Stimulated activated naive CD8-positive, alpha-beta T cell treated with anti-CD3 and anti-CD28 coated beads, Interleukin-15, Interleukin-2, amounts not matched to agents 100 ng/mL and 50 ng/mL, for 24 hours (primary cell): ENCODE results near the gene DUT.
A peak's percentile ranks its signal among the peaks of the same experiment; 100 is the strongest.
"Not testable (repeated sequence)": the region's sequence is repeated elsewhere in the genome, so short reads cannot be mapped to it uniquely, and the experiment has no call there.

Source experiments
- H3K27ac Mint-ChIP-seq: one replicate; pipeline ENCODE4 v1.8.0; 2021; ENCODE audit warnings: mild to moderate bottlenecking, mixed read lengths
- H3K27me3 Mint-ChIP-seq: one replicate; pipeline ENCODE4 v1.8.0; 2021; ENCODE audit warnings: mixed read lengths
- H3K36me3 Mint-ChIP-seq: one replicate; pipeline ENCODE4 v1.8.0; 2021; ENCODE audit warnings: low read depth, mixed read lengths
- H3K4me1 Mint-ChIP-seq: one replicate; pipeline ENCODE4 v1.8.0; 2021; ENCODE audit warnings: low read depth, mixed read lengths
- H3K4me3 Mint-ChIP-seq: one replicate; pipeline ENCODE4 v1.8.0; 2021; ENCODE audit warnings: mild to moderate bottlenecking, mixed read lengths
- H3K9me3 Mint-ChIP-seq: one replicate; pipeline ENCODE4 v1.8.0; 2021; ENCODE audit warnings: mixed read lengths

The DUT gene

GRCh38 chr15:48315041-48315440, 16.2 kb upstream of the DUT start:
- H3K4me3 Mint-ChIP-seq, result no peak overlapping the region
- no peaks in the 10 kb centered on the region for H3K4me1 Mint-ChIP-seq
- H3K9me3 Mint-ChIP-seq, result no peaks in the 10 kb centered on the region
- H3K36me3 Mint-ChIP-seq, result no peaks in the 10 kb centered on the region
- H3K27ac Mint-ChIP-seq, result no peak overlapping the region
- no peaks in the 10 kb centered on the region for H3K27me3 Mint-ChIP-seq

GRCh38 chr15:48317221-48317620, 14.0 kb upstream of the DUT start:
- Mint-ChIP-seq H3K36me3 (no peaks in the 10 kb centered on the region), H3K27ac (no peak overlapping the region), H3K27me3 (no peaks in the 10 kb centered on the region), H3K9me3 (no peaks in the 10 kb centered on the region), H3K4me3 (no peak overlapping the region), H3K4me1 (no peaks in the 10 kb centered on the region)

- H3K4me1 Mint-ChIP-seq, result no peaks in the 10 kb centered on the region
- no peaks in the 10 kb centered on the region for H3K27me3 Mint-ChIP-seq
- no peaks in the 10 kb centered on the region for H3K36me3 Mint-ChIP-seq
- H3K9me3 Mint-ChIP-seq, result no peaks in the 10 kb centered on the region
- no peak overlapping the region for H3K27ac Mint-ChIP-seq
- no peak overlapping the region for H3K4me3 Mint-ChIP-seq
These were observed 13.1 kb upstream of the DUT start for GRCh38 chr15:48318131-48318530.

- no peaks in the 10 kb centered on the region for H3K9me3 Mint-ChIP-seq
- no peaks in the 10 kb centered on the region for H3K27me3 Mint-ChIP-seq
- H3K4me1 Mint-ChIP-seq, result no peaks in the 10 kb centered on the region
- H3K4me3 Mint-ChIP-seq, result no peak overlapping the region
- H3K36me3 Mint-ChIP-seq, result peaks cover 6% of the 10 kb centered on the region
- H3K27ac Mint-ChIP-seq, result no peak overlapping the region
These were observed 7.9 kb upstream of the DUT start for GRCh38 chr15:48323294-48323693.

- peaks cover 9% of the 10 kb centered on the region for H3K36me3 Mint-ChIP-seq
- H3K27me3 Mint-ChIP-seq, result no peaks in the 10 kb centered on the region
- H3K9me3 Mint-ChIP-seq, result no peaks in the 10 kb centered on the region
- H3K4me1 Mint-ChIP-seq, result peaks cover under 1% of the 10 kb centered on the region
- H3K27ac Mint-ChIP-seq, result no peak overlapping the region
- no peak overlapping the region for H3K4me3 Mint-ChIP-seq
These were observed 6.3 kb upstream of the DUT start for GRCh38 chr15:48324949-48325348.

- Mint-ChIP-seq H3K9me3 (no peaks in the 10 kb centered on the region), H3K36me3 (peaks cover 12% of the 10 kb centered on the region), H3K4me3 (no peak overlapping the region), H3K27me3 (no peaks in the 10 kb centered on the region), H3K27ac (no peak overlapping the region), H3K4me1 (peaks cover 5% of the 10 kb centered on the region)
These were observed 5.8 kb upstream of the DUT start for GRCh38 chr15:48325400-48325799.

- H3K4me1 Mint-ChIP-seq, H3K27me3 Mint-ChIP-seq, H3K4me3 Mint-ChIP-seq, H3K9me3 Mint-ChIP-seq, H3K27ac Mint-ChIP-seq: not testable (repeated sequence)
- H3K36me3 Mint-ChIP-seq, result peaks cover 12% of the 10 kb centered on the region
These were observed 5.0 kb upstream of the DUT start for GRCh38 chr15:48326180-48326579.

GRCh38 chr15:48330105-48330785, 984 bp upstream of the DUT start:
- Mint-ChIP-seq H3K9me3 (no peaks in the 10 kb centered on the region), H3K36me3 (peaks cover 42% of the 10 kb centered on the region), H3K27ac (peak overlapping the region; percentile 97), H3K4me3 (peak overlapping the region; percentile 97), H3K4me1 (peaks cover 32% of the 10 kb centered on the region), H3K27me3 (no peaks in the 10 kb centered on the region)

GRCh38 chr15:48331796-48332641, 790 bp downstream of the DUT start:
- no peaks in the 10 kb centered on the region for H3K27me3 Mint-ChIP-seq

GRCh38 chr15:48332642-48333034, 1.4 kb downstream of the DUT start:
- Mint-ChIP-seq H3K36me3 (peaks cover 61% of the 10 kb centered on the region), H3K27ac (peak overlapping the region; percentile 87), H3K4me3 (peak overlapping the region; percentile 97), H3K9me3 (no peaks in the 10 kb centered on the region), H3K27me3 (no peaks in the 10 kb centered on the region), H3K4me1 (peaks cover 49% of the 10 kb centered on the region)

More at GRCh38 chr15:48331796-48332641, 790 bp downstream of the DUT start:
- Mint-ChIP-seq H3K36me3 (peaks cover 57% of the 10 kb centered on the region), H3K9me3 (no peaks in the 10 kb centered on the region), H3K4me1 (peaks cover 45% of the 10 kb centered on the region), H3K4me3 (peak overlapping the region; percentile 97), H3K27ac (peak overlapping the region; percentile 87)

- Mint-ChIP-seq H3K36me3 (peaks cover 60% of the 10 kb centered on the region), H3K9me3 (no peaks in the 10 kb centered on the region), H3K4me1 (peaks cover 54% of the 10 kb centered on the region), H3K4me3 (peak overlapping the region; percentile 97), H3K27ac (peak overlapping the region; percentile 87), H3K27me3 (no peaks in the 10 kb centered on the region)
These were observed 2.3 kb downstream of the DUT start for GRCh38 chr15:48333540-48333939.

- peak overlapping the region; percentile 97 for H3K4me3 Mint-ChIP-seq
- H3K27ac Mint-ChIP-seq, result peak overlapping the region; percentile 48
- no peaks in the 10 kb centered on the region for H3K9me3 Mint-ChIP-seq
- peaks cover 54% of the 10 kb centered on the region for H3K4me1 Mint-ChIP-seq
- no peaks in the 10 kb centered on the region for H3K27me3 Mint-ChIP-seq
- peaks cover 61% of the 10 kb centered on the region for H3K36me3 Mint-ChIP-seq
These were observed 3.0 kb downstream of the DUT start for GRCh38 chr15:48334260-48334659.

- Mint-ChIP-seq H3K9me3 (no peaks in the 10 kb centered on the region), H3K27me3 (no peaks in the 10 kb centered on the region), H3K27ac (peak overlapping the region; percentile 65), H3K36me3 (peaks cover 79% of the 10 kb centered on the region), H3K4me1 (peaks cover 51% of the 10 kb centered on the region), H3K4me3 (peak overlapping the region; percentile 41)
These were observed 5.7 kb downstream of the DUT start for GRCh38 chr15:48336940-48337339.

GRCh38 chr15:48337607-48338006, 6.4 kb downstream of the DUT start:
- no peaks in the 10 kb centered on the region for H3K9me3 Mint-ChIP-seq
- no peak overlapping the region for H3K4me3 Mint-ChIP-seq
- H3K36me3 Mint-ChIP-seq, result peaks cover 79% of the 10 kb centered on the region
- peaks cover 49% of the 10 kb centered on the region for H3K4me1 Mint-ChIP-seq
- no peak overlapping the region for H3K27ac Mint-ChIP-seq
- H3K27me3 Mint-ChIP-seq, result no peaks in the 10 kb centered on the region

- H3K27me3 Mint-ChIP-seq, result no peaks in the 10 kb centered on the region
- H3K27ac Mint-ChIP-seq, result peak overlapping the region; percentile 45
- peaks cover 70% of the 10 kb centered on the region for H3K36me3 Mint-ChIP-seq
These were observed 8.9 kb downstream of the DUT start for GRCh38 chr15:48340111-48340510.

More at GRCh38 chr15:48340111-48340510, 8.9 kb downstream of the DUT start:
- Mint-ChIP-seq H3K4me3 (no peak overlapping the region), H3K9me3 (no peaks in the 10 kb centered on the region), H3K4me1 (peaks cover 27% of the 10 kb centered on the region)
